OCI-LY1 (cell line): ENCODE measurements around the gene PGA5.

Experiments
- H2AFZ ChIP-seq: fragments of 200-600 bp; sonication (generic), shearing (Covaris generic); 2 replicates; pipeline ENCODE4 v1.6.0; 2014; ENCODE audit warnings: antibody characterized with exemption, mild to moderate bottlenecking, low read length
- H3F3A ChIP-seq: fragments of 200-600 bp; sonication (generic), shearing (Covaris generic); 2 replicates; pipeline ENCODE4 v1.6.0; 2014; ENCODE audit warnings: mild to moderate bottlenecking, antibody characterized with exemption, low read length, moderate library complexity; ENCODE audit not compliant: insufficient read depth
- H3K27ac ChIP-seq: fragments of 200-600 bp; sonication (generic); 2 replicates; pipeline ENCODE4 v1.5.1; 2014; ENCODE audit warnings: low read length, mixed run types, mild to moderate bottlenecking, low read depth; ENCODE audit not compliant: poor library complexity, severe bottlenecking
- H3K27me3 ChIP-seq: fragments of 200-600 bp; sonication (generic); 2 replicates; pipeline ENCODE4 v1.6.0; 2014; ENCODE audit warnings: antibody characterized with exemption, mild to moderate bottlenecking, low read length, moderate library complexity; ENCODE audit not compliant: insufficient read depth
- H3K36me3 ChIP-seq: fragments of 200-600 bp; sonication (generic); 2 replicates; pipeline ENCODE4 v1.6.1; 2014; ENCODE audit warnings: mild to moderate bottlenecking, antibody characterized with exemption, low read length, moderate library complexity, mixed read lengths; ENCODE audit not compliant: insufficient read depth
- H3K4me1 ChIP-seq: fragments of 200-600 bp; sonication (generic); 2 replicates; pipeline ENCODE4 v1.5.1; 2014; ENCODE audit warnings: mild to moderate bottlenecking, low read length, moderate library complexity; ENCODE audit not compliant: insufficient read depth, severe bottlenecking
- H3K4me2 ChIP-seq: fragments of 200-600 bp; sonication (generic), shearing (Covaris generic); 2 replicates; pipeline ENCODE4 v1.6.1; 2014; ENCODE audit warnings: low read length
- H3K4me3 ChIP-seq: fragments of 200-600 bp; sonication (generic); 2 replicates; pipeline ENCODE4 v1.5.1; 2014; ENCODE audit warnings: low read length, low read depth, mild to moderate bottlenecking, mixed read lengths; ENCODE audit not compliant: poor library complexity, severe bottlenecking
- H3K79me2 ChIP-seq: fragments of 200-600 bp; shearing (Covaris generic); 2 replicates; pipeline ENCODE4 v1.6.1; 2016; ENCODE audit warnings: mixed run types, low read length, mixed read lengths; ENCODE audit not compliant: insufficient read depth
- H3K9ac ChIP-seq: fragments of 200-600 bp; sonication (generic), shearing (Covaris generic); 2 replicates; pipeline ENCODE4 v1.6.1; 2014; ENCODE audit warnings: mild to moderate bottlenecking, low read length, mixed read lengths
- H3K9me2 ChIP-seq: fragments of 200-600 bp; sonication (generic), shearing (Covaris generic); 2 replicates; pipeline ENCODE4 v1.6.1; 2014; ENCODE audit warnings: low read depth, mild to moderate bottlenecking, low read length, mixed read lengths
- H3K9me3 ChIP-seq: fragments of 200-600 bp; shearing (Covaris generic); 2 replicates; pipeline ENCODE4 v1.6.1; 2014; ENCODE audit warnings: low read length, mixed read lengths
- H4K20me1 ChIP-seq: fragments of 200-600 bp; sonication (generic), shearing (Covaris generic); 2 replicates; pipeline ENCODE4 v1.6.0; 2016; ENCODE audit warnings: mild to moderate bottlenecking, low read length; ENCODE audit not compliant: insufficient read depth
- CTCF ChIP-seq: fragments of 200-600 bp; sonication (generic), shearing (Covaris generic); IDR thresholded peaks from 2 replicates; pipeline ENCODE4 v1.5.1; 2017; ENCODE audit warnings: mild to moderate bottlenecking, antibody characterized with exemption, low read length, moderate library complexity, mixed read lengths
- EZH2 ChIP-seq: fragments of 200-600 bp; sonication (generic), shearing (Covaris generic); IDR thresholded peaks from 2 replicates; pipeline ENCODE4 v1.8.0; 2017; ENCODE audit warnings: borderline replicate concordance, mixed run types, mild to moderate bottlenecking, antibody characterized with exemption, low read length, moderate library complexity, mixed read lengths

PGA5 gene

DNA sequence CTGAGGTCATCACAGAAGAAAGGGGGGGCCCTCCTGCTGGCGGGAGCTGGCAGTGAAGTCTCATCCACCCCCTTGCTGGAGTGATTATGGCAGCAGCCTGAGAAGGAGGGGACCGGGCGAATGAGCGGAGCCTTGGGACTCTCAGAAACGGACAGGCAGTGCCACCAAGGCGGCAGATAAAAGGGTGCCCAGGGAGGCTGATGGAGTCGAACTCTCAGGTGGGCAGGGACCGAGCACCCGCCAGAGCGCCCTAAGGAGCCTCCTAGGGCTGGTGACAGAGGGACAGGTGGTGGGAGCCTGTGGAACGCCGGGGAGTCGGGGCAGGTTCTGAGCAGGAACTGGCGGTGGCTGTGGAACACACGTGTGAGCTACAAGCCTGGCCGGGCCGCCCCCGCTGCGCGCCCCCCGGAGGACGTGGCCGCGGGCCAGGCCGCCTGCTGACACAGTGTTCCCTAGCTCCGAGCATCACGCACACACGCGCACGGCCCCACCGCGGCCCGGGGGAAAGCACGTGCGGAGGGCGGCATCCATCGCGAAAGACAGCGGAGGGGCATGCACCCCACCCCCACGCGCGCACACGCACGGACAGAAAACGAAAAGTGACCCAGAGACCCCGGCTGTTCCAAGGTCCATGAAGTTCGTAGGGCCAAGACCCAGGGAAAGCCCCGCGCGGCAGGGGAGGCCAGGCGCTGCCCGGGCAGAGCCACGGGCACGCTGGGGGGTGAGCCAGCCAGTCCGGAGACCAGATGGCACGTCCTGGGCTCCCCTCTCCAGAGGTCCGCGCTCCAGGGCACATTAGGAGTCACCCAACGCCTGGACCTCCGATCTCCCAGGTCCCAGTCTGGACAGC is 53.1 kb downstream of the PGA5 start:
- H3K27me3 ChIP-seq = peaks cover 5% of the 10 kb centered on the region; the same call in 1 of the 2 replicates
- H3K79me2 ChIP-seq = no peaks in the 10 kb centered on the region
- peak overlapping the region; percentile 58 for H3K9ac ChIP-seq
- TF ChIP-seq EZH2 = no peak
- no peak for TF ChIP-seq CTCF
- no peak overlapping the region for H3K27ac ChIP-seq
- no peaks in the 10 kb centered on the region for H4K20me1 ChIP-seq
- H2AFZ ChIP-seq = no peak overlapping the region
- peak overlapping the region; percentile 70 for H3K4me2 ChIP-seq
- H3K4me1 ChIP-seq = peaks cover 16% of the 10 kb centered on the region
- no peaks in the 10 kb centered on the region for H3K9me3 ChIP-seq
- H3F3A ChIP-seq = no peaks in the 10 kb centered on the region
- H3K36me3 ChIP-seq = peaks cover 20% of the 10 kb centered on the region
- H3K4me3 ChIP-seq = peak overlapping the region; percentile 57
- H3K9me2 ChIP-seq = no peaks in the 10 kb centered on the region

- Histone ChIP-seq H3K27ac (no peak within 1 kb of the TSS), H3F3A (no peaks in the 10 kb centered on the region), H4K20me1 (no peaks in the 10 kb centered on the region), H3K4me1 (peaks cover 16% of the 10 kb centered on the region), H3K9ac (peak within 1 kb of the TSS; percentile 58), H3K27me3 (peaks cover 5% of the 10 kb centered on the region; the same call in 1 of the 2 replicates), H3K79me2 (no peaks in the 10 kb centered on the region), H3K36me3 (peaks cover 28% of the 10 kb centered on the region), H2AFZ (no peak within 1 kb of the TSS), H3K9me3 (no peaks in the 10 kb centered on the region), H3K4me3 (peak within 1 kb of the TSS; percentile 57), H3K9me2 (no peaks in the 10 kb centered on the region), H3K4me2 (peak within 1 kb of the TSS; percentile 70)
- TF ChIP-seq CTCF = peak; percentile 33; the same call in 1 of the 2 replicates
- no peak for TF ChIP-seq EZH2
Observed at GRCh38 chr11:61294717-61295595, 54.0 kb downstream of the PGA5 start, which contains the start of gene VWCE. Gene VWCE (minus strand): TSS chr11:61295316. CDS start chr11:61295037, 279 bp downstream.

DNA sequence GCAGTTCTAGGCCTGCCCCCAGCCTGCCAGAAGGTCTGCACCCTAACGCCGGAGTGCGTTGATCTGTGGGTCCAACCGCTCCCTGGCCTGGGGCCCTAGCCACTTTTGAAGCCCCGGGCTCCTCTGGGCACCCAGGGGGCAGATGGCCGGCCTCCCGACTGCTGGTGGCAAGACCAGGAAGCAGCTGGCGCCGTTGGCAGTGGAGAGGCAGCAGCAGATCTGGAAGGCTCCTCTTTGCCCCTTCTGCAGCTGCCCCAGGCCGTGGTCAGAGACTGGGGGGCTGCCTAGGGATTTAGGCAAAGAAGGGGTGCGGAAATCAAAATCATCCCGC is 54.6 kb downstream of the PGA5 start:
- Histone ChIP-seq H3F3A (no peaks in the 10 kb centered on the region), H3K9me3 (no peaks in the 10 kb centered on the region), H3K79me2 (no peaks in the 10 kb centered on the region), H3K9ac (no peak overlapping the region; the same call in 1 of the 2 replicates), H2AFZ (no peak overlapping the region), H4K20me1 (no peaks in the 10 kb centered on the region), H3K27me3 (peaks cover 3% of the 10 kb centered on the region; the same call in 1 of the 2 replicates), H3K4me3 (peak overlapping the region; percentile 57), H3K4me1 (peaks cover 16% of the 10 kb centered on the region), H3K4me2 (peak overlapping the region; percentile 70; the same call in 1 of the 2 replicates), H3K27ac (no peak overlapping the region), H3K9me2 (no peaks in the 10 kb centered on the region), H3K36me3 (peaks cover 34% of the 10 kb centered on the region)
- TF ChIP-seq EZH2 (no peak), CTCF (no peak)
